Central memory CD8-positive, alpha-beta T cell (primary cell): ENCODE data around the gene STEAP3.

Experiments used
- ATAC-seq: fragments of 150-1000 bp; cut with Tn5 transposase; replicated peaks from 2 replicates; pipeline ENCODE4 v1.10.0; 2022; ENCODE audit warnings: mild to moderate bottlenecking, moderate FRiP score, moderate number of reproducible peaks; ENCODE audit not compliant: poor library complexity, severe bottlenecking; ENCODE audit errors: extremely low read depth
- DNase-seq, 2 donors: peaks; one replicate each; pipeline ENCODE4 v3.0.0; 2021; ENCODE audit warnings: low spot score in 2 of 2
- H3K27ac Mint-ChIP-seq: one replicate; pipeline ENCODE4 v1.8.0; 2022; ENCODE audit warnings: low read depth, mild to moderate bottlenecking, moderate library complexity, mixed read lengths
- H3K27me3 Mint-ChIP-seq: one replicate; pipeline ENCODE4 v1.8.0; 2022; ENCODE audit warnings: mixed read lengths
- H3K36me3 Mint-ChIP-seq: one replicate; pipeline ENCODE4 v1.8.0; 2022; ENCODE audit warnings: mild to moderate bottlenecking, moderate library complexity, mixed read lengths; ENCODE audit not compliant: insufficient read depth
- H3K4me1 Mint-ChIP-seq: one replicate; pipeline ENCODE4 v1.8.0; 2022; ENCODE audit warnings: mixed read lengths
- H3K4me3 Mint-ChIP-seq: one replicate; pipeline ENCODE4 v1.8.0; 2022; ENCODE audit warnings: mild to moderate bottlenecking, moderate library complexity, mixed read lengths
- H3K9me3 Mint-ChIP-seq: one replicate; pipeline ENCODE4 v1.8.0; 2022; ENCODE audit warnings: mixed read lengths

The STEAP3 gene

DNA sequence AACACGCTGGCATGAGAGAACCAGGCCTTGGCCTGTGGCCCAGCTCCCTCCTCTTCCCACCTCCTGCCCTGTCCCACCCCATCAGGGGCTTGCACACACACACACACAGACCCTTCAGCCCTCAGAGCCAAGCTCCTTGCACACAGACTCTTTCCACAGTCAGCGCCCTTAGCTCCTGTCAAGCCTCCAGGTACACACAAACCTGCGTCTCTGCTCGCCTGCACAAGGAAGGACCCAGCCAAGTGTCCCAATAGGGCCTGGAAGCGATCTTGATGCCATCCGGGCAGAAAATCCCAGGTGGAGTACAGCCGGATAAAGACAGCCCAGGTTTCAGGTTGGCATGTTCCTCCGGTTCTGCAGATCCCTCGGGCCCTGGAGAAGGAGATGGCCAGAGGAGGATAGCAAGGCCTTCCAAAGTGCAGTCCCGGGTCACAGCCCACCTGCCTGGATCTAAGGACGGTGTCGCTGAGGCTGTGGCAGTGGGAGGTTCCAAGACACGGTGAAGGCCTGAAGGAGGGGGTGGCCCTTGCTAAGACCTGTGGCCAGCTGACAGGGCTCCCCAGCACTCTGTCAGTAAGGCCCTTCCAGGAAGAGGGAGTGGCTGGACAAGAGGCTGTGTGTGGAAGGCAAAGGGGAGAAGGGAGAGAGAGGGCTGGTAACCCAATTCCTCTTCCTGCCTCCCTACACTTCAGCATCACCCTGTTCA, 18.5 kb upstream of the STEAP3 start:
- Mint-ChIP-seq H3K9me3 (no peaks in the 10 kb centered on the region), H3K27ac (no peak overlapping the region), H3K4me1 (no peaks in the 10 kb centered on the region), H3K4me3 (no peak overlapping the region), H3K36me3 (no peaks in the 10 kb centered on the region), H3K27me3 (peaks cover 11% of the 10 kb centered on the region)
- no peak for ATAC-seq
- no peak for DNase-seq

GRCh38 chr2:119206201-119206600, 17.4 kb upstream of the STEAP3 start:
- Mint-ChIP-seq H3K9me3 (no peaks in the 10 kb centered on the region), H3K36me3 (no peaks in the 10 kb centered on the region), H3K27me3 (peaks cover 6% of the 10 kb centered on the region), H3K27ac (no peak overlapping the region), H3K4me3 (no peak overlapping the region), H3K4me1 (no peaks in the 10 kb centered on the region)
- ATAC-seq (no peak), DNase-seq (no peak)

DNA sequence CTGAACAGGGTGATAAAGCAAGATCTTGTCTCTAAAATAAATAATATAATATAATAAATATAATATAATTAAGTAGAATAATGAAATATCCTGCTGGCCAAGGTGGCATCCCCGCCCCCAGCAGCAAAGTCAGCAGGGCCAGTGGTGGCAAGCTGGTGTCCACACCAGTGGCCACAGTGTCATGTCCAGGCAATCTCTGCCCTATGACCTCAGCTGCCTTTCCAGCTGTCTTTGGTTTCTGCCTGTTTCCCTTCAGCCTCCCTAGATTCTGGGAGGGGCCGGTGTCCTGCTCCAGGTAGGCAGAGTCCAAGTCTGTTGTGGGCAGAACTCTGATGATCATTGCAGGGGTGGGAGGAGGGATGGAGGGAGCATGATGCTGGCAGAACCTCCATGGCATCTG, 16.2 kb upstream of the STEAP3 start:
- no peak overlapping the region for H3K27ac Mint-ChIP-seq
- H3K36me3 Mint-ChIP-seq = no peaks in the 10 kb centered on the region
- peaks cover 14% of the 10 kb centered on the region for H3K27me3 Mint-ChIP-seq
- H3K4me1 Mint-ChIP-seq = no peaks in the 10 kb centered on the region
- DNase-seq (no peak), ATAC-seq (no peak)
- H3K4me3 Mint-ChIP-seq = no peak overlapping the region
- H3K9me3 Mint-ChIP-seq = no peaks in the 10 kb centered on the region

- no peak overlapping the region for H3K4me3 Mint-ChIP-seq
- no peak for DNase-seq
These were observed 14.8 kb upstream of the STEAP3 start for GRCh38 chr2:119208791-119209203.

GRCh38 chr2:119212139-119212800, 11.4 kb upstream of the STEAP3 start:
- Mint-ChIP-seq H3K4me3 (no peak overlapping the region), H3K4me1 (no peaks in the 10 kb centered on the region), H3K27ac (no peak overlapping the region), H3K27me3 (peaks cover 20% of the 10 kb centered on the region), H3K36me3 (no peaks in the 10 kb centered on the region), H3K9me3 (no peaks in the 10 kb centered on the region)
- DNase-seq (no peak), ATAC-seq (no peak)

More at GRCh38 chr2:119208791-119209203, 14.8 kb upstream of the STEAP3 start:
- Mint-ChIP-seq H3K27me3 (peaks cover 20% of the 10 kb centered on the region), H3K36me3 (no peaks in the 10 kb centered on the region), H3K27ac (no peak overlapping the region), H3K4me1 (no peaks in the 10 kb centered on the region), H3K9me3 (no peaks in the 10 kb centered on the region)
- ATAC-seq = no peak

- Mint-ChIP-seq H3K36me3 (peaks cover 1% of the 10 kb centered on the region), H3K27ac (no peak overlapping the region), H3K4me3 (no peak overlapping the region), H3K9me3 (no peaks in the 10 kb centered on the region), H3K27me3 (peaks cover 37% of the 10 kb centered on the region), H3K4me1 (no peaks in the 10 kb centered on the region)
- ATAC-seq (no peak), DNase-seq (no peak)
These were observed 9.1 kb upstream of the STEAP3 start for GRCh38 chr2:119214453-119215037.

- ATAC-seq = no peak
- no peaks in the 10 kb centered on the region for H3K4me1 Mint-ChIP-seq
- H3K36me3 Mint-ChIP-seq = peaks cover 1% of the 10 kb centered on the region
- H3K4me3 Mint-ChIP-seq = no peak overlapping the region
- H3K9me3 Mint-ChIP-seq = no peaks in the 10 kb centered on the region
- no peak for DNase-seq
- H3K27ac Mint-ChIP-seq = no peak overlapping the region
- peaks cover 52% of the 10 kb centered on the region for H3K27me3 Mint-ChIP-seq
These were observed 6.6 kb upstream of the STEAP3 start for GRCh38 chr2:119216994-119217393.

DNA sequence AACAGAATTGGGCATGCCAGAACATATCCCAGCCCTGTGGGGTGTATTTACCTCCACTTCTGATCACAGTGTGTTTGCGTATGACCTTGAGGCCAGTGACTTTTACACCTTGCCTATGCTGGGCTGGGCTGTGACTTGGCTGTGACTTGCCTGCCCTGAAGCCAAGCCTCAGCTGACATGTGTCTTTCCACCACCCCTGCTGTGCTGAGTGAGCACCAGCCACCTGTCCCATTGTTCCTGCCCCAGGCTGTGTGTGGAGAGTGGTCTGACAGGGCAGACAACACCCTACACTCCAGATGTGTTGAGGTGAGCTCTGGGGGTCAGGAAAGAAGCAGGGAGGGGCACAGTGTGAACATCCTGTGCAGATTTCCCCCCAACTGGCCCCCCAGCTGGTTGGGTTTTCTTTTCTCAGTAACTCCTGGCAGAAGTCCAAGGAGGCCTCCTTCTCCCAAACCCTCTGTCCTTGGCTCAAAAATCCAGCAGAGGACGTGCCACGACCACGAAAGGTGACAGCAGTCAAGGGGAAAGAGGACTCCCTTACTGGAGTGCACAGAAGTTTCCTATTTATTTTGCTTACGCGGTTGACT, 5.1 kb upstream of the STEAP3 start:
- Mint-ChIP-seq H3K4me3 (no peak overlapping the region), H3K9me3 (no peaks in the 10 kb centered on the region), H3K27me3 (peaks cover 54% of the 10 kb centered on the region), H3K36me3 (peaks cover 1% of the 10 kb centered on the region), H3K27ac (no peak overlapping the region), H3K4me1 (no peaks in the 10 kb centered on the region)
- ATAC-seq = no peak
- DNase-seq = no peak

- Mint-ChIP-seq H3K36me3 (peaks cover 1% of the 10 kb centered on the region), H3K27me3 (peaks cover 59% of the 10 kb centered on the region), H3K4me3 (no peak overlapping the region), H3K4me1 (no peaks in the 10 kb centered on the region), H3K27ac (no peak overlapping the region), H3K9me3 (no peaks in the 10 kb centered on the region)
- DNase-seq = no peak
- ATAC-seq = no peak
These were observed 3.8 kb upstream of the STEAP3 start for GRCh38 chr2:119219873-119220272.

- H3K4me1 Mint-ChIP-seq = no peaks in the 10 kb centered on the region
- H3K4me3 Mint-ChIP-seq = no peak overlapping the region
- DNase-seq = no peak
- H3K36me3 Mint-ChIP-seq = peaks cover 1% of the 10 kb centered on the region
- no peak overlapping the region for H3K27ac Mint-ChIP-seq
- peaks cover 68% of the 10 kb centered on the region for H3K27me3 Mint-ChIP-seq
- no peaks in the 10 kb centered on the region for H3K9me3 Mint-ChIP-seq
- no peak for ATAC-seq
These were observed 2.8 kb upstream of the STEAP3 start for GRCh38 chr2:119220720-119221301.

DNA sequence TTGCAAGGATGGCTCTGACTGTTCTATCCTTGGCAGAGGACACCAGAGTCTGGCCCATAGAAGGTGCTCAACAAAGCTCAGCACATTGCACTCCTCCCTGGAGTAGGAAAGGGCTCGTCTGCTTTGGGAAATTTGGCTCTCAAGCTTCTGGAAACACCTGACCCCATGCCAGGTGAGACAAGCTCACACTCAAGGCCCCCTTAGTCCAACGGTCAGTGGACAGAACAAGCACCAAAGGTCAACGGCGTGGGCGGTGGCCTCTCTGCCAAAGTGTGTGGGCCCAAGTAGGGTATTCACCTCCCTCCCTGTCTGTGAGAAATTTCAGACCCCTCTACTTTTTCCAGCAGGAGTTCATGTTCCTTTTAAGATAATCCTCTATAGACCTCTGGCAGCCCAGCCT, 2.0 kb upstream of the STEAP3 start:
- H3K9me3 Mint-ChIP-seq = no peaks in the 10 kb centered on the region
- ATAC-seq (no peak), DNase-seq (no peak)
- peaks cover 1% of the 10 kb centered on the region for H3K36me3 Mint-ChIP-seq
- peaks cover 76% of the 10 kb centered on the region for H3K27me3 Mint-ChIP-seq
- H3K4me3 Mint-ChIP-seq = no peak overlapping the region
- H3K4me1 Mint-ChIP-seq = no peaks in the 10 kb centered on the region
- no peak overlapping the region for H3K27ac Mint-ChIP-seq

- Mint-ChIP-seq H3K36me3 (peaks cover 1% of the 10 kb centered on the region), H3K27me3 (peaks cover 81% of the 10 kb centered on the region), H3K27ac (no peak overlapping the region), H3K4me1 (no peaks in the 10 kb centered on the region), H3K4me3 (no peak overlapping the region), H3K9me3 (no peaks in the 10 kb centered on the region)
- DNase-seq = no peak
- no peak for ATAC-seq
These were observed 1.4 kb upstream of the STEAP3 start for GRCh38 chr2:119222213-119222612.
